A549 (cell line): ENCODE results near the gene SHFL.

Source experiments
- CTCF ChIP-seq: fragments of >200 bp; sonication (Bioruptor Twin); formaldehyde crosslinking; IDR thresholded peaks from 3 replicates; pipeline ENCODE4 v1.5.1; 2016
- PBX3 ChIP-seq: IDR thresholded peaks from 2 replicates; pipeline ENCODE4 v1.6.1; 2012
- POLR2A ChIP-seq: IDR thresholded peaks from 2 replicates; pipeline ENCODE4 v1.6.1; 2012; ENCODE audit warnings: mild to moderate bottlenecking, low read length

DNA sequence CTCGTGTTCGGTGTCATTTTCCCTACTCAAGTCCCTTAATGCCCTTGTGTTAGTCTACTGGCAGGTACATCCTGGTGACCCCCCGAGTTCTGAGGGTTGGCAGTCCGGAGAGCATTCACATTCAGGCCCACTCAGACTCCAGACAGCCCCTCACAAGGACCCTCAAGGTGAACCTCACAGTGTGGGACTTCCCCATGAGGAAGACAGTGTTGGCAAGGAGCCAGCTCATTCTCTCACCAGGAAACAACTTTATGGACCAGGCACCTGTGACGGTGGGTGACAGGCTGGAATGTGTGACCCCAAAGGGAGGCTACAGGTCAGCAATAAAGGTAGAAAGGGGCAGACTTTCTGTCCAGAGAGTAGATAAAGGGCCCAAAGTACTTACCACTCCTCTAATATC is 48.3 kb upstream of the SHFL start:
- TF ChIP-seq POLR2A = no peak
- TF ChIP-seq PBX3 = no peak
- no peak for TF ChIP-seq CTCF
